IPS DF 4.7 (cell line): ENCODE results near the gene PROM1.

ENCODE experiments used
- DNase-seq: peaks from one replicate; pipeline ENCODE4 v3.0.0-alpha.2; 2013; ENCODE audit warnings: low spot score; ENCODE audit errors: extremely low read depth

The PROM1 gene

GRCh38 chr4:16110661-16111290 is 27.0 kb upstream of the PROM1 start:
- no peak for DNase-seq

GRCh38 chr4:16110199-16110598 is 26.4 kb upstream of the PROM1 start:
- DNase-seq: no peak

- DNase-seq: no peak
These were observed 25.4 kb upstream of the PROM1 start for GRCh38 chr4:16109256-16109655.

GRCh38 chr4:16106956-16107355 is 23.1 kb upstream of the PROM1 start:
- DNase-seq: no peak

- no peak for DNase-seq
These were observed 20.7 kb upstream of the PROM1 start for GRCh38 chr4:16104520-16104919.

GRCh38 chr4:16102356-16102755 is 18.5 kb upstream of the PROM1 start:
- no peak for DNase-seq

GRCh38 chr4:16100833-16101232 is 17.0 kb upstream of the PROM1 start:
- DNase-seq: no peak

- no peak for DNase-seq
These were observed 9.0 kb upstream of the PROM1 start for GRCh38 chr4:16092682-16093319.

- no peak for DNase-seq
These were observed 6.4 kb upstream of the PROM1 start for GRCh38 chr4:16090096-16090705.

GRCh38 chr4:16089156-16089555 is 5.3 kb upstream of the PROM1 start:
- DNase-seq: no peak

- no peak for DNase-seq
These were observed 4.8 kb upstream of the PROM1 start for GRCh38 chr4:16088601-16089000.

- DNase-seq: no peak
These were observed 2.0 kb upstream of the PROM1 start for GRCh38 chr4:16085822-16086221.

- DNase-seq: peak; percentile 30
These were observed 1.2 kb downstream of the PROM1 start for GRCh38 chr4:16082426-16083240.

GRCh38 chr4:16082041-16082425 is 1.8 kb downstream of the PROM1 start:
- DNase-seq: no peak

GRCh38 chr4:16079046-16079445 is 4.8 kb downstream of the PROM1 start:
- DNase-seq: no peak

- DNase-seq: no peak
These were observed 5.5 kb downstream of the PROM1 start for GRCh38 chr4:16078195-16078760.

GRCh38 chr4:16077786-16078185 is 6.0 kb downstream of the PROM1 start:
- no peak for DNase-seq

- DNase-seq: no peak
These were observed 7.7 kb downstream of the PROM1 start for GRCh38 chr4:16075975-16076757.

GRCh38 chr4:16075061-16075460 is 8.8 kb downstream of the PROM1 start:
- no peak for DNase-seq

GRCh38 chr4:16072168-16072567 is 11.7 kb downstream of the PROM1 start:
- DNase-seq: no peak

- no peak for DNase-seq
These were observed 13.6 kb downstream of the PROM1 start for GRCh38 chr4:16070203-16070602.
